Panc1 (cell line): ENCODE data around the gene LAMC3. TPM values are rescaled to one million over a fixed set of nuclear protein-coding genes. Genes with fewer than 3 reads are reported as not detected.
"Not testable (repeated sequence)": the region's sequence is repeated elsewhere in the genome, so short reads cannot be mapped to it uniquely, and the experiment has no call there.

Experiments
- ATAC-seq: fragments of 200-7000 bp; cut with Tn5 transposase; 2 replicates; pipeline ENCODE4 v1.9.1; 2020; ENCODE audit warnings: mild to moderate bottlenecking, moderate library complexity
- BruUV-seq: library from RNA; stranded (reverse); fragments of 400-500 nt; replicated peaks from 2 replicates; lab custom pipeline; 2021; lab: Mats Ljungman, UMichigan
- CTCF ChIA-PET: fragments of 300-600 bp; sonication (Branson Sonifier 250); formaldehyde crosslinking; loops from one replicate; lab custom pipeline; 2022; ENCODE audit warnings: antibody characterized with exemption; lab: Charles Lee
- POLR2A ChIA-PET: fragments of 300-600 bp; sonication (Branson Sonifier 250); formaldehyde crosslinking; loops from one replicate; lab custom pipeline; 2022; ENCODE audit warnings: antibody characterized with exemption; lab: Charles Lee
- DNase-seq: peaks from one replicate; pipeline ENCODE4 v3.0.0-alpha.2; 2010; ENCODE audit warnings: low read depth, low spot score
- H3K27ac ChIP-seq: 2 replicates; pipeline ENCODE4 v1.5.1; 2011; ENCODE audit warnings: mild to moderate bottlenecking, low read length, inconsistent platforms
- H3K27me3 ChIP-seq: fragments of 200-500 bp; sonication (Bioruptor generic); 2 replicates; pipeline ENCODE4 v1.6.0; 2014; ENCODE audit warnings: low read length, inconsistent platforms; ENCODE audit not compliant: control insufficient read depth, insufficient read depth
- H3K36me3 ChIP-seq: fragments of 200-500 bp; sonication (Bioruptor generic); 2 replicates; pipeline ENCODE4 v1.5.1; 2014; ENCODE audit warnings: inconsistent platforms, mild to moderate bottlenecking, low read length, moderate library complexity; ENCODE audit not compliant: control insufficient read depth, insufficient read depth
- H3K4me1 ChIP-seq: 2 replicates; pipeline ENCODE4 v1.5.1; 2011; ENCODE audit warnings: inconsistent platforms, mild to moderate bottlenecking, low read length, moderate library complexity; ENCODE audit not compliant: control insufficient read depth, insufficient read depth
- H3K4me3 ChIP-seq, 2 experiments: 2 replicates each; pipeline ENCODE4 v1.5.1; 2011 to 2012; ENCODE audit warnings: low read depth in 2 of 2, low read length in 2 of 2, mild to moderate bottlenecking in 2 of 2, inconsistent platforms in 1 of 2, moderate library complexity in 1 of 2
- H3K9me3 ChIP-seq: fragments of 200-500 bp; sonication (Bioruptor generic); 2 replicates; pipeline ENCODE4 v1.5.1; 2014; ENCODE audit warnings: low read depth, mild to moderate bottlenecking, inconsistent platforms, low read length, moderate library complexity; ENCODE audit not compliant: control insufficient read depth, insufficient read depth
- CTCF ChIP-seq: fragments of 450-650 bp; IDR thresholded peaks from 2 replicates; pipeline ENCODE4 v1.5.1; 2017; ENCODE audit warnings: mild to moderate bottlenecking
- POLR2AphosphoS5 ChIP-seq: IDR thresholded peaks from 2 replicates; pipeline ENCODE4 v1.6.1; 2012; ENCODE audit warnings: mild to moderate bottlenecking, low read depth, low read length, moderate library complexity
- REST ChIP-seq, 2 experiments: IDR thresholded peaks; 2 replicates each; pipeline ENCODE4 v1.6.1; 2011 to 2012; ENCODE audit warnings: low read depth in 2 of 2, control low read depth in 1 of 2, low read length in 1 of 2, mild to moderate bottlenecking in 1 of 2, moderate library complexity in 1 of 2; ENCODE audit not compliant: insufficient read depth in 1 of 2
- SIN3A ChIP-seq: IDR thresholded peaks from 2 replicates; pipeline ENCODE4 v1.6.1; 2012; ENCODE audit warnings: low read depth, mild to moderate bottlenecking, low read length, moderate library complexity, borderline replicate concordance; ENCODE audit not compliant: insufficient read depth
- TCF7L2 ChIP-seq: IDR thresholded peaks from 2 replicates; pipeline ENCODE4 v1.6.1; 2011; ENCODE audit warnings: mild to moderate bottlenecking, low read depth, low read length, inconsistent platforms
- in situ Hi-C: cut with HindIII; loops from 2 replicates; pipeline ENCODE4 v1.10.0; 2016; ENCODE audit warnings: low sequenced_read_pairs, low pct_unique_long_range_greater_than_20kb
- intact Hi-C: fragments of 100-400 bp; cut with micrococcal nuclease; formaldehyde crosslinking; loops from one replicate; pipeline ENCODE4 v1.10.0; 2022; ENCODE audit not compliant: unreplicated experiment
- total RNA-seq: library from RNA; stranded (reverse); gene quantifications from one replicate; pipeline ENCODE4 v1.2.1, GENCODE V29; 2021; ENCODE audit not compliant: unreplicated experiment

Gene LAMC3
- total RNA-seq, 1 experiment from 2014 or later: 16.4 TPM

DNA sequence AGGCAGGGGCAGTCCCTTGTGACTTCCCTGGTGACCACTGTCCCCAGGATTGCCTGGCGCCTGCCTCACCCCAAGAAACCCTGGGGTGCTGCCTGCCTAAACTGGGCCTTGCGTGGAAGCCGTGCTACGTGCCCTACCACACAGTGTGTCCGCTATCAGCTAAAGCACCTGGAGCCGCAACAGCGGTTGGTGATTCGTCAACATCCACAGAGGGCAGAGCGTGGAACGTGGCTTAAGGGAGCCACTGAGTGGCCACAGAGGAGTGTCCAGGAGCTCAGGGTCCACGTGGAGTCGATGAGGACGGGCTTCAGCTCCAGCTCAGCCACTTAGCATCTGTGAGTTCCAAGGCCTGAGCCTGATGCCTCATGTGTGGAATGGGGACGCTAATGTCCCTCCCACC is 25.3 kb downstream of the LAMC3 start:
- no TSS peak for BruUV-seq
- in situ Hi-C loops: no loop called here
- no peaks in the 10 kb centered on the region for H3K27me3 ChIP-seq
- no peak overlapping the region for H3K27ac ChIP-seq
- intact Hi-C loops: no loop called here
- no peaks in the 10 kb centered on the region for H3K4me1 ChIP-seq
- ATAC-seq: no peak
- no peaks in the 10 kb centered on the region for H3K9me3 ChIP-seq
- no peak for DNase-seq
- ChIA-PET CTCF (no interaction called here), POLR2A (no interaction called here)
- H3K4me3 ChIP-seq: no peak overlapping the region
- no peak for TF ChIP-seq CTCF
- no peak for TF ChIP-seq TCF7L2
- H3K36me3 ChIP-seq: no peaks in the 10 kb centered on the region

DNA sequence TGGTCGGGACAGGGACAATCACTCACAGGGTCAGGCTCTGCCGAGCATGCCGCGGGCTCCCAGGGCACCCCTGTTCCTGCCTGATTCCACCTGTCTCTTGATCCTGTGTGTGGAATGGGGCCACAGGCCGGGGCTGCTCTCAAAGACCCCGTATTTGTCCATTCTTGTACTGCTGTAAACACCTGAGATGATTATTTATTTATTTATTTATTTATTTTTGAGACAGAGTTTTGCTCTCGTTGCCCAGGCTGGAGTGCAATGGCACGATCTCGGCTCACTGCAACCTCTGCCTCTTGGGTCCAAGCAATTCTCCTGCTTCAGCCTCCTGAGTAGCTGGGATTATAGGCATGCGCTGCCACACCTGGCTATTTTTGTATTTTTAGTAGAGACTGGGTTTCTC is 25.8 kb downstream of the LAMC3 start:
- ATAC-seq, H3K27ac ChIP-seq, H3K36me3 ChIP-seq, CTCF ChIA-PET, H3K9me3 ChIP-seq, in situ Hi-C loops, H3K4me1 ChIP-seq, H3K27me3 ChIP-seq, intact Hi-C loops, H3K4me3 ChIP-seq, DNase-seq, BruUV-seq, POLR2A ChIA-PET: not testable (repeated sequence)

GRCh38 chr9:131035548-131035947 is 26.6 kb downstream of the LAMC3 start:
- Histone ChIP-seq H3K36me3 (no peaks in the 10 kb centered on the region), H3K27me3 (no peaks in the 10 kb centered on the region), H3K27ac (no peak overlapping the region), H3K4me3 (no peak overlapping the region), H3K9me3 (no peaks in the 10 kb centered on the region), H3K4me1 (no peaks in the 10 kb centered on the region)
- no TSS peak for BruUV-seq
- TF ChIP-seq TCF7L2 (no peak), CTCF (no peak), REST (IDR thresholded peaks at IDR 0.05; ENCODE audit: insufficient read depth in 1 of 2, low read depth in 2 of 2, low read length in 1 of 2) (no peak), POLR2AphosphoS5 (no peak), SIN3A (no peak)
- intact Hi-C loops (no loop called here), in situ Hi-C loops (no loop called here)
- CTCF ChIA-PET: no interaction called here
- ATAC-seq (no peak), DNase-seq (no peak)
- POLR2A ChIA-PET: no interaction called here
